ENCODE measurements around the gene RNU7-1.

Gene RNU7-1

GRCh38 chr12:6938353-6939190 is 5.0 kb upstream of the RNU7-1 start:
- no peak overlapping the region for H3K4me3 ChIP-seq (ENCODE audit: insufficient read depth, low read depth, low read length, poor library complexity, severe bottlenecking)
- H3K27me3 ChIP-seq (replicated peaks; ENCODE audit: control insufficient read depth, insufficient read depth, low read length, poor library complexity, severe bottlenecking), result no peaks in the 10 kb centered on the region
- peaks cover 23% of the 10 kb centered on the region for H3K4me1 ChIP-seq (ENCODE audit: control insufficient read depth, insufficient read depth, low read length, poor library complexity, severe bottlenecking)
- peaks cover 9% of the 10 kb centered on the region for H3K36me3 ChIP-seq (ENCODE audit: control insufficient read depth, insufficient read depth, low read length)
- no peak for DNase-seq
- peak overlapping the region; percentile 43 for H3K27ac ChIP-seq (ENCODE audit: insufficient read depth, low read length, poor library complexity, severe bottlenecking)
- H3K9me3 ChIP-seq (ENCODE audit: control insufficient read depth, low read length), result no peaks in the 10 kb centered on the region

GRCh38 chr12:6939191-6939540 is 4.5 kb upstream of the RNU7-1 start:
- H3K27me3 ChIP-seq (replicated peaks; ENCODE audit: control insufficient read depth, insufficient read depth, low read length, poor library complexity, severe bottlenecking), result no peaks in the 10 kb centered on the region
- H3K4me3 ChIP-seq (ENCODE audit: insufficient read depth, low read depth, low read length, poor library complexity, severe bottlenecking), result no peak overlapping the region
- peaks cover 27% of the 10 kb centered on the region for H3K4me1 ChIP-seq (ENCODE audit: control insufficient read depth, insufficient read depth, low read length, poor library complexity, severe bottlenecking)
- peaks cover 9% of the 10 kb centered on the region for H3K36me3 ChIP-seq (ENCODE audit: control insufficient read depth, insufficient read depth, low read length)
- no peak for DNase-seq
- no peaks in the 10 kb centered on the region for H3K9me3 ChIP-seq (ENCODE audit: control insufficient read depth, low read length)
- H3K27ac ChIP-seq (ENCODE audit: insufficient read depth, low read length, poor library complexity, severe bottlenecking), result no peak overlapping the region

- Histone ChIP-seq H3K27me3 (replicated peaks; ENCODE audit: control insufficient read depth, insufficient read depth, low read length, poor library complexity, severe bottlenecking) (no peaks in the 10 kb centered on the region), H3K4me3 (ENCODE audit: insufficient read depth, low read depth, low read length, poor library complexity, severe bottlenecking) (no peak overlapping the region), H3K4me1 (ENCODE audit: control insufficient read depth, insufficient read depth, low read length, poor library complexity, severe bottlenecking) (peaks cover 42% of the 10 kb centered on the region), H3K27ac (ENCODE audit: insufficient read depth, low read length, poor library complexity, severe bottlenecking) (no peak overlapping the region), H3K9me3 (ENCODE audit: control insufficient read depth, low read length) (no peaks in the 10 kb centered on the region), H3K36me3 (ENCODE audit: control insufficient read depth, insufficient read depth, low read length) (no peaks in the 10 kb centered on the region)
- no peak for DNase-seq
These were observed 2.3 kb upstream of the RNU7-1 start for GRCh38 chr12:6941267-6941666.

- peaks cover 40% of the 10 kb centered on the region for H3K4me1 ChIP-seq (ENCODE audit: control insufficient read depth, insufficient read depth, low read length, poor library complexity, severe bottlenecking)
- H3K36me3 ChIP-seq (ENCODE audit: control insufficient read depth, insufficient read depth, low read length), result no peaks in the 10 kb centered on the region
- no peak overlapping the region for H3K4me3 ChIP-seq (ENCODE audit: insufficient read depth, low read depth, low read length, poor library complexity, severe bottlenecking)
- no peaks in the 10 kb centered on the region for H3K9me3 ChIP-seq (ENCODE audit: control insufficient read depth, low read length)
- DNase-seq, result no peak
- no peaks in the 10 kb centered on the region for H3K27me3 ChIP-seq (replicated peaks; ENCODE audit: control insufficient read depth, insufficient read depth, low read length, poor library complexity, severe bottlenecking)
- H3K27ac ChIP-seq (ENCODE audit: insufficient read depth, low read length, poor library complexity, severe bottlenecking), result no peak overlapping the region
These were observed 1.8 kb upstream of the RNU7-1 start for GRCh38 chr12:6941782-6942181.

GRCh38 chr12:6942331-6942665 is 1.3 kb upstream of the RNU7-1 start:
- DNase-seq, result no peak

GRCh38 chr12:6943389-6943721 is 261 bp upstream of the RNU7-1 start:
- Histone ChIP-seq H3K36me3 (ENCODE audit: control insufficient read depth, insufficient read depth, low read length) (no peaks in the 10 kb centered on the region), H3K4me1 (ENCODE audit: control insufficient read depth, insufficient read depth, low read length, poor library complexity, severe bottlenecking) (peaks cover 36% of the 10 kb centered on the region), H3K4me3 (ENCODE audit: insufficient read depth, low read depth, low read length, poor library complexity, severe bottlenecking) (no peak overlapping the region), H3K9me3 (ENCODE audit: control insufficient read depth, low read length) (no peaks in the 10 kb centered on the region), H3K27me3 (replicated peaks; ENCODE audit: control insufficient read depth, insufficient read depth, low read length, poor library complexity, severe bottlenecking) (no peaks in the 10 kb centered on the region), H3K27ac (ENCODE audit: insufficient read depth, low read length, poor library complexity, severe bottlenecking) (peak overlapping the region; percentile 95)
- peak; percentile 71 to 78 (median 71) for DNase-seq

More at GRCh38 chr12:6942331-6942665, 1.3 kb upstream of the RNU7-1 start:
- Histone ChIP-seq H3K27ac (ENCODE audit: insufficient read depth, low read length, poor library complexity, severe bottlenecking) (peak overlapping the region; percentile 7), H3K27me3 (replicated peaks; ENCODE audit: control insufficient read depth, insufficient read depth, low read length, poor library complexity, severe bottlenecking) (no peaks in the 10 kb centered on the region), H3K9me3 (ENCODE audit: control insufficient read depth, low read length) (no peaks in the 10 kb centered on the region), H3K4me3 (ENCODE audit: insufficient read depth, low read depth, low read length, poor library complexity, severe bottlenecking) (no peak overlapping the region), H3K4me1 (ENCODE audit: control insufficient read depth, insufficient read depth, low read length, poor library complexity, severe bottlenecking) (peaks cover 40% of the 10 kb centered on the region), H3K36me3 (ENCODE audit: control insufficient read depth, insufficient read depth, low read length) (no peaks in the 10 kb centered on the region)

- Histone ChIP-seq H3K4me3 (ENCODE audit: insufficient read depth, low read depth, low read length, poor library complexity, severe bottlenecking) (peak overlapping the region; percentile 79), H3K27me3 (replicated peaks; ENCODE audit: control insufficient read depth, insufficient read depth, low read length, poor library complexity, severe bottlenecking) (no peaks in the 10 kb centered on the region), H3K36me3 (ENCODE audit: control insufficient read depth, insufficient read depth, low read length) (no peaks in the 10 kb centered on the region), H3K4me1 (ENCODE audit: control insufficient read depth, insufficient read depth, low read length, poor library complexity, severe bottlenecking) (peaks cover 46% of the 10 kb centered on the region), H3K9me3 (ENCODE audit: control insufficient read depth, low read length) (no peaks in the 10 kb centered on the region), H3K27ac (ENCODE audit: insufficient read depth, low read length, poor library complexity, severe bottlenecking) (peak overlapping the region; percentile 95)
- peak; percentile 77 to 83 (median 82) for DNase-seq
These were observed 968 bp downstream of the RNU7-1 start for GRCh38 chr12:6944381-6945186.

- Histone ChIP-seq H3K27me3 (replicated peaks; ENCODE audit: control insufficient read depth, insufficient read depth, low read length, poor library complexity, severe bottlenecking) (no peaks in the 10 kb centered on the region), H3K9me3 (ENCODE audit: control insufficient read depth, low read length) (no peaks in the 10 kb centered on the region), H3K4me3 (ENCODE audit: insufficient read depth, low read depth, low read length, poor library complexity, severe bottlenecking) (peak overlapping the region; percentile 51), H3K27ac (ENCODE audit: insufficient read depth, low read length, poor library complexity, severe bottlenecking) (peak overlapping the region; percentile 95), H3K4me1 (ENCODE audit: control insufficient read depth, insufficient read depth, low read length, poor library complexity, severe bottlenecking) (peaks cover 56% of the 10 kb centered on the region), H3K36me3 (ENCODE audit: control insufficient read depth, insufficient read depth, low read length) (no peaks in the 10 kb centered on the region)
- no peak for DNase-seq
These were observed 2.0 kb downstream of the RNU7-1 start for GRCh38 chr12:6945613-6946012.

- Histone ChIP-seq H3K4me1 (ENCODE audit: control insufficient read depth, insufficient read depth, low read length, poor library complexity, severe bottlenecking) (peaks cover 61% of the 10 kb centered on the region), H3K27ac (ENCODE audit: insufficient read depth, low read length, poor library complexity, severe bottlenecking) (peak overlapping the region; percentile 95), H3K4me3 (ENCODE audit: insufficient read depth, low read depth, low read length, poor library complexity, severe bottlenecking) (peak overlapping the region; percentile 51), H3K27me3 (replicated peaks; ENCODE audit: control insufficient read depth, insufficient read depth, low read length, poor library complexity, severe bottlenecking) (no peaks in the 10 kb centered on the region), H3K9me3 (ENCODE audit: control insufficient read depth, low read length) (no peaks in the 10 kb centered on the region), H3K36me3 (ENCODE audit: control insufficient read depth, insufficient read depth, low read length) (no peaks in the 10 kb centered on the region)
- DNase-seq, result peak; percentile 56 to 73 (median 67)
These were observed 2.7 kb downstream of the RNU7-1 start for GRCh38 chr12:6946033-6946919.
